ENCODE data around the gene TMEM171. TPM values are rescaled to one million over a fixed set of nuclear protein-coding genes. Genes with fewer than 3 reads are reported as not detected.

Gene TMEM171
- polyA plus RNA-seq, 1 donor (not counting 4 experiments of a cell fraction or from before 2014, with no cell fraction given) = 8.7 TPM

GRCh38 chr5:73100109-73100508 lies 20.3 kb upstream of the TMEM171 start:
- H3K4me2 ChIP-seq (ENCODE audit: control insufficient read depth, extremely low read depth, insufficient read depth, low read depth, low read length) = no peak overlapping the region
- dilution Hi-C loops (cut with MboI; ENCODE audit: extremely low pct_ligation_motif_present, low sequenced_read_pairs) = no loop called here
- H3K4me1 ChIP-seq (ENCODE audit: control insufficient read depth, extremely low read depth, insufficient read depth, low read length) = no peaks in the 10 kb centered on the region
- H3K27ac ChIP-seq (ENCODE audit: control insufficient read depth, insufficient read depth, low read length) = no peak overlapping the region
- H3K36me3 ChIP-seq (ENCODE audit: control insufficient read depth in 2 of 2, extremely low read depth in 1 of 2, insufficient read depth in 2 of 2, low read length in 2 of 2) = no peaks in the 10 kb centered on the region
- no peak overlapping the region for H3K4me3 ChIP-seq (ENCODE audit: control insufficient read depth in 2 of 3, extremely low read depth in 1 of 3, insufficient read depth in 2 of 3, low read depth in 1 of 3, low read length in 3 of 3)
- FAIRE-seq (no peak), DNase-seq (ENCODE audit: low read depth, low spot score) (no peak)
- no peak overlapping the region for H3K9ac ChIP-seq (ENCODE audit: control insufficient read depth, extremely low read depth, insufficient read depth, low read length)
- no peak for TF ChIP-seq CTCF (optimal IDR thresholded peaks at IDR 0.05 in 1 of 3, IDR thresholded peaks at IDR 0.05 in 1 of 3, conservative IDR thresholded peaks at IDR 0.05 in 1 of 3; ENCODE audit: extremely low read depth in 1 of 3, insufficient read depth in 2 of 3, low read length in 3 of 3)
- no peaks in the 10 kb centered on the region for H3K27me3 ChIP-seq (ENCODE audit: control insufficient read depth, extremely low read depth, insufficient read depth, low read length)
- no peaks in the 10 kb centered on the region for H3K9me1 ChIP-seq (ENCODE audit: control insufficient read depth, extremely low read depth, insufficient read depth, low read length)
- no peaks in the 10 kb centered on the region for H3K79me2 ChIP-seq (ENCODE audit: control insufficient read depth, insufficient read depth, low read length)
- H4K20me1 ChIP-seq (ENCODE audit: control insufficient read depth, extremely low read depth, insufficient read depth, low read length) = no peaks in the 10 kb centered on the region
- no peak overlapping the region for H2AFZ ChIP-seq (ENCODE audit: control insufficient read depth, low read length)
- no peaks in the 10 kb centered on the region for H3K9me3 ChIP-seq (ENCODE audit: control insufficient read depth, low read depth, low read length)

GRCh38 chr5:73103870-73104299 lies 16.5 kb upstream of the TMEM171 start:
- no peak overlapping the region for H3K4me3 ChIP-seq (ENCODE audit: control insufficient read depth in 2 of 3, extremely low read depth in 1 of 3, insufficient read depth in 2 of 3, low read depth in 1 of 3, low read length in 3 of 3)
- H3K9me1 ChIP-seq (ENCODE audit: control insufficient read depth, extremely low read depth, insufficient read depth, low read length) = no peaks in the 10 kb centered on the region
- no peak overlapping the region for H3K9ac ChIP-seq (ENCODE audit: control insufficient read depth, extremely low read depth, insufficient read depth, low read length)
- H3K9me3 ChIP-seq (ENCODE audit: control insufficient read depth, low read depth, low read length) = no peaks in the 10 kb centered on the region
- no peak for DNase-seq (ENCODE audit: low read depth, low spot score)
- no peaks in the 10 kb centered on the region for H3K36me3 ChIP-seq (ENCODE audit: control insufficient read depth in 2 of 2, extremely low read depth in 1 of 2, insufficient read depth in 2 of 2, low read length in 2 of 2)
- no peaks in the 10 kb centered on the region for H3K4me1 ChIP-seq (ENCODE audit: control insufficient read depth, extremely low read depth, insufficient read depth, low read length)
- no peak for TF ChIP-seq CTCF (optimal IDR thresholded peaks at IDR 0.05 in 1 of 3, IDR thresholded peaks at IDR 0.05 in 1 of 3, conservative IDR thresholded peaks at IDR 0.05 in 1 of 3; ENCODE audit: extremely low read depth in 1 of 3, insufficient read depth in 2 of 3, low read length in 3 of 3)
- TF ChIP-seq EZH2 (IDR thresholded peaks at IDR 0.05; ENCODE audit: low read length) = no peak
- no peak overlapping the region for H3K27ac ChIP-seq (ENCODE audit: control insufficient read depth, insufficient read depth, low read length)
- no peak overlapping the region for H2AFZ ChIP-seq (ENCODE audit: control insufficient read depth, low read length)
- H3K27me3 ChIP-seq (ENCODE audit: control insufficient read depth, extremely low read depth, insufficient read depth, low read length) = no peaks in the 10 kb centered on the region
- no peak overlapping the region for H3K4me2 ChIP-seq (ENCODE audit: control insufficient read depth, extremely low read depth, insufficient read depth, low read depth, low read length)
- dilution Hi-C loops (cut with MboI; ENCODE audit: extremely low pct_ligation_motif_present, low sequenced_read_pairs) = no loop called here
- no peaks in the 10 kb centered on the region for H4K20me1 ChIP-seq (ENCODE audit: control insufficient read depth, extremely low read depth, insufficient read depth, low read length)
- no peaks in the 10 kb centered on the region for H3K79me2 ChIP-seq (ENCODE audit: control insufficient read depth, insufficient read depth, low read length)
- FAIRE-seq = no peak

Data from keratinocyte (primary cell).